GM12864 (cell line): ENCODE data around the gene KRTAP6-2.

Experiments
- DNase-seq: peaks from one replicate; pipeline ENCODE4 v3.0.0-alpha.2; 2011; ENCODE audit warnings: low read depth
- H3K4me3 ChIP-seq: 2 replicates; pipeline ENCODE4 v1.5.1; 2011; ENCODE audit warnings: mild to moderate bottlenecking, low read depth, low read length, control low read depth
- TF ChIP-seq, protein P1 (sequence below): IDR thresholded peaks from 2 replicates; pipeline ENCODE4 v1.5.1; 2011; ENCODE audit warnings: low read depth, mild to moderate bottlenecking, moderate library complexity, low read length, control low read depth, inconsistent platforms; ENCODE audit errors: missing control alignments

KRTAP6-2 gene

DNA sequence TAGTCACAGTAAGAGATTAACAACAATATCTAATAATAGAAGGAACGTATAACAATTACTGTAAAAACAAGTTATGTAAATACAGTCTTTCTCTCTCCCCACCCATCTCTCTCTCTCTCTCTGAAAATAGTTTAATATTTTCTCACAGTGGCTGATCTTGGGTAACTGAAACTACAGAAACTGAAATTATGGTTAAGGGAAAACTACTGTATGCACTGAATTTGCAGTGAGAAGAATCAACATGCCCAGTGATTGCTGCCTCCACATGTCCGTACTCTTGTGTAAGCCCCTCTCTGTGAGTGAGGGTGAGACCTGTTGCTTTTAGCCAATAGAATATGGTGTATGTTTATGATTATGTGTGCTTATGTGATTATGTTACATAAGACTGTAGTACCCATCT, 13.4 kb upstream of the KRTAP6-2 start:
- no peak overlapping the region for H3K4me3 ChIP-seq
- TF ChIP-seq, protein P1, sequence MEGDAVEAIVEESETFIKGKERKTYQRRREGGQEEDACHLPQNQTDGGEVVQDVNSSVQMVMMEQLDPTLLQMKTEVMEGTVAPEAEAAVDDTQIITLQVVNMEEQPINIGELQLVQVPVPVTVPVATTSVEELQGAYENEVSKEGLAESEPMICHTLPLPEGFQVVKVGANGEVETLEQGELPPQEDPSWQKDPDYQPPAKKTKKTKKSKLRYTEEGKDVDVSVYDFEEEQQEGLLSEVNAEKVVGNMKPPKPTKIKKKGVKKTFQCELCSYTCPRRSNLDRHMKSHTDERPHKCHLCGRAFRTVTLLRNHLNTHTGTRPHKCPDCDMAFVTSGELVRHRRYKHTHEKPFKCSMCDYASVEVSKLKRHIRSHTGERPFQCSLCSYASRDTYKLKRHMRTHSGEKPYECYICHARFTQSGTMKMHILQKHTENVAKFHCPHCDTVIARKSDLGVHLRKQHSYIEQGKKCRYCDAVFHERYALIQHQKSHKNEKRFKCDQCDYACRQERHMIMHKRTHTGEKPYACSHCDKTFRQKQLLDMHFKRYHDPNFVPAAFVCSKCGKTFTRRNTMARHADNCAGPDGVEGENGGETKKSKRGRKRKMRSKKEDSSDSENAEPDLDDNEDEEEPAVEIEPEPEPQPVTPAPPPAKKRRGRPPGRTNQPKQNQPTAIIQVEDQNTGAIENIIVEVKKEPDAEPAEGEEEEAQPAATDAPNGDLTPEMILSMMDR = no peak
- DNase-seq = no peak

DNA sequence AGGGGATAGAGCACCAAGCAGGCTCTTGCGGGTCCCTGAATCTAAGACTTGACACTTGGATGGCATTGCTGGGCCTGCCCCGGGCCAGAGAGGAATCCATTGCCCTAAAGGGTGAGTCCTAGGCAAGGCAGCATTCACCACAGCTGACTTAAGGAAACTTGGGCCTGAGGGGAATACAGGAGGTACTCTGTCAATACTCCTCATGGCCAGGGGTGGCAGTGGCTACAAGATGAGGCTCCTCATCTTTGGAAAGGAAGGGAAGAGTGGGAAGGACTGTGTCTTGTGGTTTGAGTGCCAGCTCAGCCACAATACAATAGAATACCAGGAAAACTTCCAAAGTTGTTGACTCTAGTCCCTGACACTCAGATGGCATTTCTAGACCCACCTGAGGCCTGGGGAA, 7.3 kb upstream of the KRTAP6-2 start:
- no peak for DNase-seq
- H3K4me3 ChIP-seq = no peak overlapping the region
- TF ChIP-seq, protein P1 = no peak

DNA sequence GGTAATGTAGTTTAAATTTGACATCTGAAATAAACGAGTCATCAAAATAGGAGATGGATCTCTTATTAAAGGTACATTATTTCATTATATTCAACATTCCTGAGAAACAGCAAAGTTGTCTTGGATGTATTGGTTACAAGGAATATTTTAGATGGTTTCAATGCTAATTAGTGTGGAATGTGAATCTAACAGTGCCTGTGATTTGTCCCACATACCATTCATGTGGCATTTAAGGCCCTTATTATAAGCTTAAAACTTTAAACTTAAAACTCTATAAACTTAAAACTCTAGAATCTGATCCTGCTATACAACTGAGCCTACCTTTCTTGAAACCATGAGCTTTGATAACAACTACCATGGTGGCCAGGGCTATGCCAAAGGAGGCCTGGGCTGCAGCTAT, 2.1 kb upstream of the KRTAP6-2 start, which contains the start of gene KRTAP22-1:
TSS of gene KRTAP22-1 (plus strand) at position 301 of the 400 bp plus-strand sequence.
- TF ChIP-seq, protein P1 = no peak
- H3K4me3 ChIP-seq = no peak within 1 kb of the TSS
- DNase-seq = no peak

DNA sequence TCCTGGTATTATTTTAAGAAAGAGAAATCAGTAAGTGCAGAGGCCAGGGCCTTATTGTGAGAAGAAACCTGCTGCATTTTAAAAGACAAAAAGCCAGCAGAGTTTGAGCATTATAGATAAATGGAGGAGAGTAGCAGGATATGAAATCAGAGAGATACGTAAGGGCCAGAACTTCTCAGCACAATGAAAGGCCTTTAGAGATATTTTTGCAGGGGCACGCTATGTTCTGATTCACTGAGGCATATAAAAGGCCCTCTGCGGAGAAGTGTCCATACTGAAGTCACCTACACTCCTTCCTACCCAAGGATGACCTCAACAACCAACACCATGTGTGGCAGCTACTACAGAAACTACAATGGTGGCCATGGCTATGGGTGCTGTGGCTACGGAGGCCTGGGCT, 6.6 kb downstream of the KRTAP6-2 start, which contains the start of gene KRTAP6-3:
TSS of gene KRTAP6-3 (plus strand) at position 301 of the 400 bp plus-strand sequence. CDS start at position 307, 6 bp downstream.
- no peak for DNase-seq
- no peak within 1 kb of the TSS for H3K4me3 ChIP-seq
- TF ChIP-seq, protein P1 = no peak

DNA sequence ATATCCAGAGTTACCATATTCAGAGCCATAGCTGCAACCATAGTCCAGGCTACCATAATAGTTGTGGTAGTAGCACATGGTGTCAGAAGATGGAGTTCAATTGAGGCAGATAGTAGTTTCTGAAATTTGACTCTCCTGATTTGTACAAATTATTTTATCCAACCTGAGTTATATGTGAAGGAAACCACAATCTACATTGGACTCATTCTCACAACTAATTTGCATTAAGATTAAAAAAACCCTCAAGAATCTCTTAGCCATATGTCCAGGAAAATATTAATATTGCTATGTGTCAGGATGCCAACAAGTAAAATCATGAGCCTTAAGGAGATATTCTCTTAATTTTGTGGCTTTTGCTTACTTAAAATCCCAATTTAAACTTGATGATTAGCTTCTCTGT, 8.4 kb downstream of the KRTAP6-2 start, which contains the start of gene KRTAP22-2:
TSS of gene KRTAP22-2 (minus strand) at position 101 of the 400 bp plus-strand sequence.
- TF ChIP-seq, protein P1 = no peak
- DNase-seq = no peak
- no peak within 1 kb of the TSS for H3K4me3 ChIP-seq

DNA sequence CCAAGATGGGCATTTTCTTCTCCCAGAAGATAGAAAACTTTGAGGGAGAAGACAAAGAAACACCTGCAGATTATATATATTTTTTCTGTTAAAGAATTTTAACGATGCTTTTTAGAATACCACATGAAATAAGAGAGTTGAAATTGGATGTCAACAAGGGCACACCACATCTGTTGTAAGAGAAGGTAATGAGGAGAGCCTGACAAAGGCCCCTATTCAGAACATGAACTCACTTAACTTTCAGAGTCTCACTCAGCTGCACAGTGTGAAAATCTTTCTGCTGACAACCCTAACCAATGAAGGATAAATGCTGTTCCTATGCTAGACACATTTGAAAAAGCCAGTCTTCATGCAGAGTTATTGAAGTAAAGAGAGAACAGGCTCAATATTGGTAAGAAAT, 15.8 kb downstream of the KRTAP6-2 start:
- TF ChIP-seq, protein P1 = no peak
- DNase-seq = no peak
- no peak overlapping the region for H3K4me3 ChIP-seq

DNA sequence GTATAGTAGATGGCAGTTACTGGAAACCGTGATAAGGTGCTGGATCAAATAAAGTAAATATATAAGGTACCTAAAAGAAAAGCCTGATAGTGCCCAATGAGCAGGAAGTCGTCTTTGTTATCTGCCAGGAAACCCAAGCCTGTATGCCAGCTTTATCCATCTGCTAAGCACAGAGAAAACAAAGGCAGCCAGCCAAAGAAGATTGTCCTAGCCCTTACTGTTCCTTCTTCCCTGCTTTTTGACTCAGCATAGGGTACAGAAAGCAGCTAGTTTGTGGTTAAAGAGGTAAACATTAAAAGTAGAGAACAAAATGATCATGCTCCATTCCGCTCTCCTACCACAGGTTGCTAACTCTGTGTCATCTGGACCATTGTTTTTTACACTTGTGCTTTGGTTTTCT, 18.6 kb downstream of the KRTAP6-2 start:
- TF ChIP-seq, protein P1 = no peak
- no peak overlapping the region for H3K4me3 ChIP-seq
- no peak for DNase-seq
